Thyroid gland (tissue), 4 donors: ENCODE measurements around the gene IPO9.

Experiments used
- CTCF ChIP-seq, 6 experiments: fragments of 200-600 bp in 3 of 6; fragments of 450-650 bp in 3 of 6; sonication (generic) in 3 of 6; IDR thresholded peaks; one replicate each; pipeline ENCODE4 v1.5.1; 2016 to 2019; ENCODE audit warnings: antibody characterized with exemption in 6 of 6, mild to moderate bottlenecking in 2 of 6, inconsistent platforms in 1 of 6, moderate library complexity in 1 of 6
- POLR2A ChIP-seq, 2 donors: fragments of 450-650 bp; IDR thresholded peaks; one replicate each; pipeline ENCODE4 v1.6.1; 2017; ENCODE audit warnings: antibody characterized with exemption in 2 of 2, mild to moderate bottlenecking in 2 of 2, moderate library complexity in 1 of 2

GRCh38 chr1:201809876-201810275, 19.1 kb upstream of the IPO9 start:
- TF ChIP-seq CTCF (IDR thresholded peaks at IDR 0.05) = no peak
- TF ChIP-seq POLR2A (IDR thresholded peaks at IDR 0.05) = no peak
